HG03432 (cell line): ENCODE measurements around the gene POU2F2.
"Not testable (repeated sequence)": the region's sequence is repeated elsewhere in the genome, so short reads cannot be mapped to it uniquely, and the experiment has no call there.

ENCODE experiments used
- ATAC-seq: cut with Tn5 transposase; IDR thresholded peaks from one replicate; pipeline ENCODE4 v1.9.1; 2021; ENCODE audit warnings: mild to moderate bottlenecking, moderate library complexity; ENCODE audit not compliant: unreplicated experiment

POU2F2 gene

GRCh38 chr19:42066075-42066754 lies 66.0 kb downstream of the POU2F2 start:
- ATAC-seq, result no peak

DNA sequence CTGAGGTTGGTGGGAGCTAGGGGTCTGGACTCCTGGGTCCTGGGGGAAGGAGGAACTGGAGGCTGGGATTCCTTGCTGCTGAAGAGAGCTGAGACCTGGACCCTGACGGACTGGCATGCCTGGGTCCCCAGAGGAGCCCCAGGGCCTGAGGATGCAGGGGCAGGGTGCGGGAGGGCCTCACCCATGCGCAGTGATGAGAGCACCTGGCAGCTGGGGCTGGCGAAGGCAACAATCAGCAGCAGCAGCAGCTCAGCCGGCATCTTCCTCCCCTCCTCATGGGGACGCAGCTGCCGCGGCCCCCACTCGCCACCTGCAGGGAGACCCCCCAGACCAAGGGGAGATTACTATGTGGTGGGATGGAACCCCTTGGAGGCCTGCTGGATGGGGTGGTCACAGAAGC lies 66.7 kb downstream of the POU2F2 start:
- ATAC-seq, result no peak

- no peak for ATAC-seq
These were observed 67.2 kb downstream of the POU2F2 start for GRCh38 chr19:42065051-42065450.

DNA sequence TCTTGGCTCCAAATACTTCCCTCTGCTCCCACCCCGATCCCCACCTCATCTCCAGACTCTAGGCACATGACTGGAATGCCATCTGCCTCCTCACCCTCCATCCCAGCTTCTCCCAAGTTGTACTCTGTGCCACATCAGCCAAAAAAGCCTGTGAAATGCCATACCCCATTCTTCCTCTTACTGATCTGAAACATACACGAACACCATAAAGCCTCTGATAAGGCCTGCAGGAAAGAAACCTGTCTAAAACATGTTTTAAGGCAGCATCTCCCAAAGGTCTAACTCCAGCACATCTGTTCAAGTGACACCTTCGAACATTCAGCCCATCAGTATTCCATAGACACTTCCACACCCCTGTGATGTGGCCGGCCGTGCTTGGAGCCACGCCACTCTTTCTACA lies 67.8 kb downstream of the POU2F2 start:
- ATAC-seq, result no peak

DNA sequence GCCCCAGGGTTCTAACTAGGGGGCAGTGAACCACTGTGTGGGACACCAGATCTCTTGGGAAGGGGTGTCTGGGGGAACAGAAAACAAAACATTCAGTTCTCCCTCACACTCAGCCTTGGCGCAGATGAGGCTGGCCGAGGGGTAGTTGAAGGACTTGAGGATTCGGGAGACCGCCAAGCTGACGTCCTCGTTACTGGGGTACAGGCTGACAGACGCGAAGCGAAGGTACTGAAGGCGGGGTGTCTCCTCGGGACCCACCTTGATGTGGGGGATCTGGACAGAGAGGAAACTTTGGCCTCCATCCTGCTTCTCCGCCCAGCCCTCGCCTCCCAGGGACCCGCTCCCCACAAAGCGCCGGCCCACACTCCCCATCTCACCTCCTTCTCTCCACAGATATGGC lies 69.9 kb downstream of the POU2F2 start:
- no peak for ATAC-seq

GRCh38 chr19:42060117-42060516 lies 72.1 kb downstream of the POU2F2 start:
- no peak for ATAC-seq

- ATAC-seq, result no peak
These were observed 73.0 kb downstream of the POU2F2 start for GRCh38 chr19:42059196-42059595.

GRCh38 chr19:42057846-42058245 lies 74.4 kb downstream of the POU2F2 start:
- no peak for ATAC-seq

- ATAC-seq, result no peak
These were observed 78.0 kb downstream of the POU2F2 start for GRCh38 chr19:42054205-42054604.

DNA sequence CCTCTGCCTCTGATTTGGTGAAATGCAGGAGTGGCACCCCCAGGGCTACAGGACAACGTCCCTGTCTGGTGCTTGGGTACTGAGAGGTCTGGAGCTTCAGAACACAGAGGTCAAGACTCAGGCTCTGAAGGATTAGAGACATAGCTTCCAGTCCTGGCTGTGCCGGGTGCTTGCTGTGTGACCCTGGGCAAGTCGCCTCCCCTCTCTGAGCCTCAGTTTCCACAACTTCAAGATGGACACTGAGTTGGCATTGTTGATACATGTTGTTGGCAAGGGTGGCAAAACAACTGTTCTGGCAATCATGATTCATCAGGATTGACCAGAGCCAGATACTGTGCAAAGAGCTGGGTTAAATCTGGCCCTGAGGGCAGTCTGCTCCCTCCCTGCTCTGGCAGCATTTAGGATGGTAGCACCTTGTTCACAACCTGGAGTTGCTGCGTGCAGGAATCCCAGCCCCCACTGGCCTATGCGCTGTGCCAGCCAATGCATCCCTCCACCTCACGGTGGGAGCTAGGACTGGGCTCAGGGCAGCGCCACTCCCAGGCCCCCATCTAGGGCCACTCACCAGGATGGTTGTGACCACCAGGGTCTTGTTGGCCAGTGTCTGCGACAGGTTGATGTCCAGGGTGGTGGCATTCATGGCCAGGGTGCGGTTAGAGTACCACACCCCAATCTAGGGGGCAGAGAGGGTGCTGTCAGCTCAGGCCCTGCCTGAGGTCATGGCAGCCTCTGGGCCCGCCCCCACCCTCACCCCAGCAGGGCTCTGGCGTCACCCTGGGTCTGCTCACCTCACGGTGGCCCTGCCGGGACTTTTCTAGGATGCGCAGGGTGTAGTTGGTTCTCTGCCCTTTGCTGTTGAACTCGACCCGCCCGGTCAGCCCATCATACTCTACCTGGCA lies 79.0 kb downstream of the POU2F2 start:
- no peak for ATAC-seq

DNA sequence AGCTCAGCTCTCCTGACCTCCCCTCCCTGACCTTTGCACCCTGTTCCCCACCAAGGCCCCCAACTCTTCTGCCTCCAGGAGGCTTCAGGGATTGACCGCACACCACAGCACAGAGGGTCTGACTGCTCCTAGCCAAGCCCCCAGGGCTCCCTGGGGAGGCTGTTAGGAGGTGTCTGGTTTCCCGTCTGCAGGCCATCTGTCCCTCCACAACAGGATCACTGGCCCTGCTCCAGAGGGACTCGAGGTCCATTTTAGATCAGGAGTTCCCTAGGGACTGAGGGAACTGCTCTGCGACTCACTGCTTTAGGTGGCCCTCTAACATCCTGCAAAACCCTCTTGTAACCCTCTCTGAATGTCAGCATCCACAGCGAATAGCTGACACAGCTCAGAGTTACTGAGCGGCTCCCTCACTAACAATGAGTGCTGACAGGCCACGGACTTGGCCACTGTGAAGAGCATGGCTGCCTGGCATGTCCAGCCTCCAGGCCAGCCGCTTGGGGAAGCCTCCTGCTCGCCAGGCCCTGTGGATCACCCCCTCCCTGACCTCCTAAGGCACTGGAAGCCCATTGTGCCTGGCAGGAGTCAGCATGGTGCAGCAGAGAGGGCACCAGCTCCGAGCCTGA lies 79.9 kb downstream of the POU2F2 start:
- no peak for ATAC-seq

DNA sequence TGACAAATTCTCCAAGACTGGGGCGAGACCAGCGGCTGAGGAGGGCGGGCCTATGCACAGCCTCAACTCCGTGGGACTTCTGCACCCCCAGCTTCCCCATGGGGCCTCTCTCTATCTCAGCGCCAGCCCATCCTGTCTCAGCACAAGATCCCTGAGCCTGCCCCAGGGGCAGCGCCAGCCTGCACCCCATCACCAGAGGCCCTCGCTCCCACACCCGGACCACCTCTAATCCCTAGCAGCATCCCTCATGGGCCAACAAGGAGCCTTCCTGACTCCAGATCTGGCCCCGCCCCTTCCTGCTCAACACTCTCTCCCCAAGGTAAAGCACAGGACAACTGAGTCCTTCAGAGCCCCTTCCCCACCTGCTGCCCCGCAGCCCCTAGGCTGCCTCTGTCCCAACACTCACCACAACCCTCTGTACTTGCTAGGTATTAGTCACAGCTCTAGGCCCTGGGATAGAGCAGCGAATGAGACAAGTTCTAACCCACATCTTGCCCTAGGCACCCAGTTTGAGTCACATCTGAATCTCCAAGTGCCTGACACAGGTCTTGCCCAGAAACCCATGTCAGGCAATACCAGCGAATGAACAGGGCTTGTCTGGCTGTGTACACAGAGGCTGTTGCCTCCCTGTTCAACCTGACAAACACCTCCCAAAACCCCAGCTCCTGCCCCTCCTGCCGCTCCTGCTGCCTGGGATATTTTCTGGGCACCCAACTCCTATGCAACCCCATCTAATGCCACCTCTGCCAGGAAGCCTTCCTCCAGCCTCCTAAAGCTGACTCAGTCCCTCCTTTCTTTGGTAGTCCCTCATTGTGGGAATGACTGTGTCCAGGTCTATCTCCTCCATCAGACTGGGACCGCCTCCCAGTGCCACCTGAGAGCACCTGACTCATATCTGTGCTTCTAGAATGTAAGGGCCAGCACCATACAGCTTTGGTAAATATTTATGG lies 80.8 kb downstream of the POU2F2 start:
- ATAC-seq, result no peak

DNA sequence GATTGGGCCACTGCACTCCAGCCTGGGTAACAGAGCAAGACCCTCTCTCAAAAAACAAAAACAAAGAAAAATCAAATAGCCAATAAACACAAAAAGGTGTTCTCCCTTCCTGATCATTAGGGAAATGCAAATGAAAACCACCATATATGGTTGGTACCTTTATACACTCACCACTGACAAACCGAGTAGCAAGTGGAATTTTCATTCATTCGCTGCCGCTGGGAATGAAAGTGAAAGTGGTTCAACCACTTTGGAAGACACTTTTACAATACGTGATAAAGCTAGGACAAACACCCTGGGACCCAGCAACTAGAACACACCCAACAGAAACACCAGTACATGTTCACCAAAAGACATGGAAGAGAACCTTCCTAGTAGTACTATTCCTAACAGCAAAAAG lies 83.3 kb downstream of the POU2F2 start:
- no peak for ATAC-seq

- no peak for ATAC-seq
These were observed 86.7 kb downstream of the POU2F2 start for GRCh38 chr19:42045575-42045974.

GRCh38 chr19:42042455-42043170 lies 89.6 kb downstream of the POU2F2 start:
- ATAC-seq, result no peak

- ATAC-seq, result not testable (repeated sequence)
These were observed 91.8 kb downstream of the POU2F2 start for GRCh38 chr19:42040491-42040890.

DNA sequence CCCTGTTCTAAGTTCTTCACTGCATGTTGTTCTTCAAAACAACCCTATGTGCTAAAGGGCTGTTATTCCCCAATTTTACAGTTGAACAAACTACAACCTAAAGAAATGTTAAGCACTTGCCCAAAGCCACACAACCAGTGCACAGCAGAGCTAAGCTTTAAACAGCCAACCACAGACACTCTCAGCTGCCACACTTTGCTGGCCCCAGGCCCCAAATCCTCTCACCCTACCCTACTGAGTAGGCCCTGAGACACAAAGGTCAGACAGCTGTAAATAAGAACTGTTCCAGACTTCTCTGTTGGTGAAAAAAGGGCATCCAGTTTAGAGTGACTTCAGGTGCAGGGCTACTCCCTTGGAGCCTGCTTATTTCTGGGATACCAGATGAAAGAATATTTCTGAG lies 92.2 kb downstream of the POU2F2 start:
- no peak for ATAC-seq

- no peak for ATAC-seq
These were observed 93.6 kb downstream of the POU2F2 start for GRCh38 chr19:42038666-42039065.

DNA sequence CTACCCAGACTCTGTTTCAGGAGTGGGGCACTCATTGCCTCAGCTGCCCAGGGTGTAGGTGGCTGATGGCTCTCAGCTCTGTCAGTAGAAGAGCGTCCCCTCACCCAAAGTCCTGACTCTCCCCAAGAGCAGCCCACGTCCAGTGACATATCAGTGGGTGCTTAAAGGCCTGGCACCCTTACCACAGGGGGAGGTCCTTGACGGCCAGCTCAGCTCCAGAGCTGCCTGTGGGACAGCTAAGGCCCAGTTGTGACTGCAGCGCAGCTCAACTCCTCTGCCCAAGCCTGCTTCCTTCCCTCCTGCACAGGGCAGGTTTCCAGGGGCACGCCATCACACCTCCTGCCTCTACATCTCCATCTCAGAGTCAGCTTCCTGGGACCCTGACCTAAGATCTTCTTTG lies 94.6 kb downstream of the POU2F2 start:
- no peak for ATAC-seq
